Right renal pelvis (tissue), 4 donors: ENCODE results near the gene SCUBE2. TPM values are rescaled to one million over a fixed set of nuclear protein-coding genes. Genes with fewer than 3 reads are reported as not detected.
"Not testable (repeated sequence)": the region's sequence is repeated elsewhere in the genome, so short reads cannot be mapped to it uniquely, and the experiment has no call there.

Experiments used
- DNase-seq, 4 donors: peaks; one replicate each; pipeline ENCODE4 v3.0.0-alpha.2; 2013; ENCODE audit warnings: low read depth in 4 of 4, low spot score in 3 of 4, missing footprints in 1 of 4
- polyA plus RNA-seq, 4 donors: library from polyadenylated mRNA; unstranded; fragments of 120-200 nt; gene quantifications; one replicate each; pipeline ENCODE4 v1.2.1, GENCODE V29; 2013; ENCODE audit not compliant: insufficient read length in 4 of 4

The SCUBE2 gene
- polyA plus RNA-seq, 4 donors, result 6.9 to 7.7 (median 7.3) TPM

GRCh38 chr11:9014826-9015225 lies 76.6 kb downstream of the SCUBE2 start:
- DNase-seq, result no peak

DNA sequence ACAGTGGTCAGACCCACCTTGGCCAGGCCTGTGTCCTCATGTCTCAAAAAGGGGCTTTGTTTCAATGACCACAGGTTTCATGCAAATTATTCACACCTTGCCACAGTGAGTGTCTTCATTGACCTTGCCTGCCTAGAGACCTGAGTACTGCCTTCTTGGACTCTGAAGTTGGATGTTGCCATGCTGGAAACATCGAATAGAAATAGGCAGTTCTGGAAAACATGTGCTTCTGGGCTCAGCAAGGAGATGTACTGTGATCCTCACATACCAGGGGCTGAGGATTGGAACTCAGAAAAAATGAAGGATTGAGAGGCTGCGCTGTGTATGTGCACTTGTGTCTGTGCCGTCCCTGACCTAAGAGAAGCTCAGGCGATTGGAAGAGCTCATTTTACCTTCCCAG lies 78.0 kb downstream of the SCUBE2 start:
- no peak for DNase-seq

DNA sequence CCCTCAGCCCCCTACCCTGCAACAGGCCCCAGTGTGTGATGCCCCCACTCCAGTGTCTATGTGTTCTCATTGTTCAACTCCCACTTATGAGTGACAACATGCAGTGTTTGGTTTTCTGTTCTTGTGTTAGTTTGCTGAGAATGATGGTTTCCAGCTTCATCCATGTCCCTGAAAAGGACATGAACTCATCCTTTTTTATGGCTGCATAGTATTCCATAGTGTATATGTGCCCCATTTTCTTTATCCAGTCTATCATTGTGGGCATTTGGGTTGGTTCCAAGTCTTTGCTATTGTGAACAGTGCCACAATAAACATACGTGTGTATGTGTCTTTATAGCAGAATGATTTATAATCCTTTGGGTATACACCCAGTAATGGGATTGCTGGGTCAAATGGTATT lies 81.9 kb downstream of the SCUBE2 start:
- not testable (repeated sequence) for DNase-seq

- DNase-seq, result no peak
Measured at GRCh38 chr11:9008661-9009060, 82.7 kb downstream of the SCUBE2 start.

DNA sequence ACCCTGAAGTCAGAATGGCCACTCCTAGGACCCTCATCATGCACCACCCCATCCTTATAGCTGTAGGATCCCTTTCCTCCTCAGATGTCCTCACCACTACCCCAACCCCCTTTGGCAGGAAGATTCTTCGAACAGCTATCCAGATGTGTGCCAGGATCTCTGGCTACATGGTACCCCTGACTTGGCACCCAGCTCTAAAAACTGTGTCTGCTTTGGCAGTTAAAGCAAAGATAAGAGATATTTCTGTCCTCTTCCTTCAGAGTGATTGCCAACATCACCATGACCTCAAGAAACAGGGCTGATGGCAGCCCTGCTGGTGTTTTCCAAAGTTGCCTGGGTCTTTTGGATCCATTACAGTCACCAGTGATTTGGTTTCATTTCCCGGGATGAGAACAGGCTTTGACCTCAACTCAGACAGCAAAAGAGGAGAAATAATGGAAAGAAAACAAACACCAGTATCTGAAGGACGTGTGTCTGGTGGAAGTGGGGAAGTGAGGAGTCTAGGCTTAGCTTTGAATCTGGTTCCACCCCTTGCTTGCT lies 83.3 kb downstream of the SCUBE2 start:
- no peak for DNase-seq

GRCh38 chr11:9005087-9005486 lies 86.3 kb downstream of the SCUBE2 start:
- no peak for DNase-seq

DNA sequence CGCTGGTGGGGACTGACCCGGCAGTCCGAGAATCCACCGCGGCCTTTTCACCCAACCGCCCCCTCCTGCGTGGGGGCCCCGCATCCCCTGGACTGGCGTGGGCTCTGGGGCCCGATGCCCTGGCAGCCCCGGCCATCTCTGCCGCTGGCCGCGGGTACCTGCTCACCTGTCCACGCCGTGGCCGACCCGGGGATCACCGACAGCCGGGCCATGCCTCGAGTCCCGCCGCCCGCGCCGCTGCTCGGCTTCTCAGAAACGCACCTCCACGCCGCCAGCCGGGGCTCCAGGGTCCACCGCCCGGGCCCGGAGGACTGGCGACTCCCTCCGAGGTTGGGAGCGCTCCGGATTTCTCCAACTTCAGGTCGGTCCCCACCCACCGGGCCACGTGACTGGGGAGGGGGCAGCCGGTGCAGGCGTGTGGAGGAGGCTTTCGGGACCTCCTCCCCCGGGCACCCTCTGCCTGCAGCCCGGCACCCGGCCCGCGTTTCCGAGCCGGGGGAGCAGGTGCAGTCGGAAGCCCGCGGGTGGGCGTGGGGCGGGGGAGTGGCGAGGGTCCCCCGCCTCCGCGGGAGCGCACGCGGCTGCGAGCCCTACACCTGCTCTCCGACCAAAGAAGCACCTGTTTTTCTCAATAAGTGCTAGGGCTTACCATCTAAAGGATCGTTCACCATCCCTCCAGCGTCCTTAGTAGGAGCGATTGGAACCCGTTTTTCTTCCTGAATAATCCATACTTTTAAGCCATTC lies 87.0 kb downstream of the SCUBE2 start:
- no peak for DNase-seq

GRCh38 chr11:9003573-9004182 lies 87.7 kb downstream of the SCUBE2 start, which contains the start of gene NRIP3:
Gene NRIP3, minus strand, starts transcription at chr11:9004001. Its CDS starts 66 bp downstream, at chr11:9003935.
- peak in 3 of 4 donors; percentile 28 to 47 (median 35) for DNase-seq

DNA sequence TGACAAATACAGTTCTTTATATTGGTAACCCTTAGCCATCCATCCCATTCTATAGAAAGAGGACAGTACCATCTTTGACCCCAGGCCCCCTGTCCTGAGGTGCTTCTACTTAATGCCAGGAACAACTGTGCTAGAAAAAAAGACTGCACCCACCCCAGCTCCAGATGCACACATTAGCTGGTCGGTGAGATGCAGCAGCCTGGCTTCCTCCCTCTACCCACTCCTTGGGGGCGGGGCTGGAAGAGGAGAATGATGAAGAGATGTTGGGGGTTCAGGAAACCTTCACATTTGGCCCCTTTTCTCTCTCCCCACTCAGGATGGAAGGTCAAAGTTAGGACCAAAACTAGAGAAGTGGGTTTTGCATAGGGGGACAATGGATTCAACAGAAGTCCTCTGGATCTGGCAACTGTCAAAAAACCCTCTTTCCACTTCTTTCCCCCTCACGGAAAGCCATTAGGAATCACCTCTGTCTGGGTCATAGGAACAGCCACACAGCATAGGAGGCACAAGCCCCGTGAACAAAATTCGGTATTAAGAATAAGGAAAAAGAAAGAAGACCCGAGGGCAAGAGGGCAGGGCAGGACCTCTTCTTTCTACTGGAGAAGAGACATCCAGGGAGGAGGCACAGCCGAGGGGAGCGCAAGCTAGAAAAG lies 88.4 kb downstream of the SCUBE2 start:
- no peak for DNase-seq

DNA sequence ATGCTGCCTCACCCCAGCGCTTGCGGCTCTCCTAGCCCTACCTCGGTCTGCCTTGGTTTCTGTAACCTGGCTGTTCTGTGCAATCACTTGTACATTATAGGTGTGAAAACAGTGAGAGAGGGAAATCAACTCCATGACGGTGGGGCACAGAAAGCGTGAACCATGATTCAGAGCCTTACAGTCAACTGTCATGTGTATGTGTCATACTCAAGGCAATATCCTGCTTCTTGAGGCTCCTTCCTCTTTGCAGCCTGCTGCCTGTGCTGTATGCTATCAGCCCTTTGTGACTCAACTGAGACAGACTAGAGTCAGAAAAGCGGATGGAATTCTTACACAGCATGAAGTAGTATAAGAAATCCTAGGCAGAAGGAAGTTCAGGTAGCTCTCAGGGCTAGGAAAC lies 89.7 kb downstream of the SCUBE2 start:
- DNase-seq, result no peak

DNA sequence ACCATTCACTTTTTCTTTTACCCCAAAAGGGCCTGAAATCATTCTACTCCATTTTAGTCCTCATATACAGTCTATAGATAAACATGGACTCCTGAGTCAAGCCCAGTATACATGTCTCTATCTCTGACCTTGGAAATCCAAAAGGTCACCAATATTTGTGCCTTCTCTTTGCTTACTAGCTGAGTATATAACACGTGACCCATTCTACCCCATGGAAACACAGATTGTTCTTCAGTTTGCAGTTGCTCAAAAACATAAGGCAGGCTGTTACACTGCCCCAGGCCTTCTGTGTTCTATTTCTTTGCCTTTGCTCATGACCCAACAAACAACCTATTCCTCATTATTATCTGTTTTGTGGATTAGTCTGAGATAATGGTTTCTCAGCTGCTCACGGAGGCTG lies 93.4 kb downstream of the SCUBE2 start:
- DNase-seq, result no peak

DNA sequence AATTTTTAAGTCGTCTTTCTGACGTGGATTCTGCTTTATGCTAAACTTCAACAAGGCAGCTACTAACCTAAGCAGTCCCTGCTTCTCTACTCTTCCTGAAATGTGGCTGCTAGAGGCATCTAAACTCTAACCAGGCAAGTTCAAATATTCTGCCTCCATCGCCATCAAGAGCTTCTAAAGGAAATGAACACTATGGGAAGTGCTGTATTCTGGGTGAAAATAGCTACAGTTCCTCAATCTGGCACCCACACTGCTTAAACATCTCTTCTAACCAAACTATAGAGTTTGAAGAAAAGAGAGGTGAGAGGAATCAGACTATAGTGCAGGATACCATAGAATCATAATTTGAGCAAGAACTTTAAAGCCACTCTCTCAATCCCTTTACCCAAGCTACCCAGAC lies 93.9 kb downstream of the SCUBE2 start:
- no peak for DNase-seq

GRCh38 chr11:8989453-8989852 lies 101.9 kb downstream of the SCUBE2 start:
- DNase-seq, result no peak

DNA sequence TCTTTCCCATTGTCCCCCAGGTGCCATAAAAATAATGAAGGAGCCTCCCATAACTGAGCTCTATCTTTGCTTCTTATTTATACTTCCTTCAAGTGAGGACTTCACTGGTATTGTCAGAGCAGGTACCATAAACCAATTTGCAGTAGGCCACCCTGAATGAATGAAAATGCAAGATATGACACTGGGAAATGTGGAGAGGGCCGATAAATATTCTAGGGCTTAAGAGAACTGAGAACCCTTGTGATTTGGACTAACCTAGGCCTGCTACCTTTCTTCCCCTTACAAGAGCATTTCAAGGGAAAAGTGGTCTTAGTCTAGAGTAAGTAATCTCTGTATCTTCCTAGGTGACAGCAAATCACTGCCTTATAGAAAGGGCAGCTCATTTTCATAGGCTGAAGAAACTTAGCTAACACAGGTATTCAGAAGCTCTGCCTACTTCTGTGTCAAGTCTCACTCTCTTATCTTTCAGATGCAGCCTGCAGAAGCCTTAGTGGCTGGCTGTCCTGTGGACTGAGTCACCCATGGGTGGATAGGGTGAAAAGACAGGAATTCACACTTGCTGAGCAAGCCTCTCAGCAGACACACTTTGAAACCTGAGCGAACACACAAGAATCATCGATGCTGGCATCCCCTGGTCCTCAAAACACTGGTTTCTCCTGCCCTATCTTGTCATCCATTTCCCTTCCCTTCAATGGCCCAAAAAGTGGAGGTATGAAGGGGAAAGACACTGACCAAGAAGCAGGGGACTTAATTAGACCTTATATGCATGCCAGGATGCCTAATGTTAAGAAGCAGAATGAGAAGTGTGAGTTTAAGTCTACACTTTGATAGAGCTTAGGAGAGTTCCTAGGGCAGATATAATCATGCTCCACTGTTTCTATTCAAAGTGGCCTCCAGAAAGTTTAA lies 102.8 kb downstream of the SCUBE2 start:
- DNase-seq, result no peak

DNA sequence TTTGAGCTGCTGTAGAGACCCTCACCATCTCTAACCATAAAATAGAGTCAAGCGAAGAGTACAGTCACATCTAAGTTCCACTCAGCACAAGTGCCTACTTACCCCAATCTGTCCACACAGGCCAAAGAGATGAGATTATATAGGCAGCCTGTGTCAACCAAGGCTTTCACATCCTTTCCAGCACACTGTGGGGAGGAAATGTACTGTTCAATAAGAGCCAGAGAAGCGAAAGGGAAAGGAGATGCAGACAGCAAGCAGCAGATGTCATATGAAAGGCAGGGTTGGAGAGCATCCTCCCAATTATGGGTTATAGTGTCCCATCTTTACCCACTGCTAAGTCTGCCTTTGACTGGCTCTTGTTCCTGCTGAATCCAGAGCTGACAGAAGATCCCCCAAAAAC lies 104.0 kb downstream of the SCUBE2 start:
- no peak for DNase-seq

- DNase-seq, result not testable (repeated sequence)
Measured at GRCh38 chr11:8986772-8987171, 104.6 kb downstream of the SCUBE2 start.

DNA sequence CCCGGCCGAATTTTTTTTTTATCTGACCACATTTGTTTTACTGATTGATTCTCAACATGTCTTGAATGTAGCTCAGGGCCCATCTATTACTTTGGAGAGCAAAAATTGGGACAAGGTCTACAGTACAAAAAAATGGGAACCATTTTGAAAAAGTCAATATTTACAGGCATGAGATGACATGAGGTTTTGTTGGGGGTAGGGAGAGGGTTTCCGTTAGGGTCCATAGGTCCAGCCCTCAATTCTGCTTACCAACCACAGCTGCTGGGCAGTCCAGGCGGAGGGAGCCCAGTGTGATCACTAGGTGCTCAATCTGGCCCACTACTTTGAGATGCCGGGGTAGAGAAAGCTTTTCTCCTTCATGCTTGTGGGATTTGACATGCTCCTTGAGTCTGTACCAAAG lies 105.9 kb downstream of the SCUBE2 start:
- DNase-seq, result no peak

GRCh38 chr11:8983552-8983951 lies 107.8 kb downstream of the SCUBE2 start:
- DNase-seq, result no peak

DNA sequence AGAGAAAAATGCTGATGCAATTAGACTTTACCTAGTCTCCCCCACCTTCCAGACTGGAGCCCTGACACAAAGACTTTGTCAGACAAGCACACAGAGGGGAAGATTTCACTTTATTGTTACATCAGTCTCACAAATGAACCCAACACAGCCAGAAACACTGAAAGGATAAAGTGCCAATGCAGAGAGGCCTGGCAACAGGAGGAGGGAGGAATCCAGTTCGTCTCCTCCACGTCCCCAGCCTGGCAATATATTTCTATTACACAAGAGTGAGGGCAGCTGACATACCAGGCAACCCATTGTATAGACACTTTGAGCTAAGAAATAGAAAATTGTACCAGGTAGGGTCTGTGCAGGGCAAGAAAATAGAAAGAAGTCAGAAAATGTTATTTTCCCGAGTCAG lies 110.9 kb downstream of the SCUBE2 start:
- DNase-seq, result no peak

DNA sequence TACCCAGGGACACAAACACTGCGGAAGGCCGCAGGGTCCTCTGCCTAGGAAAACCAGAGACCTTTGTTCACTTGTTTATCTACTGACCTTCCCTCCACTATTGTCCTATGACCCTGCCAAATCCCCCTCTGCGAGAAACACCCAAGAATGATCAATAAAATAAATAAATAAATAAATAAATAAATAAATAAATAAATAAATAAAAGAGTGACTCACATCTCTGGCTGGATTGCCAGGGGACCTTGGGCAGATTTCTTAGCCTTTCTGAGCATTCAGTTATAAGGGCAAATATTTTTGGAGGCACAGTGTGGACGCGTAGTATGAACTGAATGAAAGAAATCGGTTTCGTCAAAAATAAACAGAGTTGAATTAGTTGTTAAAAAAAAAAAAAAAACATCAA lies 112.0 kb downstream of the SCUBE2 start:
- DNase-seq, result not testable (repeated sequence)

DNA sequence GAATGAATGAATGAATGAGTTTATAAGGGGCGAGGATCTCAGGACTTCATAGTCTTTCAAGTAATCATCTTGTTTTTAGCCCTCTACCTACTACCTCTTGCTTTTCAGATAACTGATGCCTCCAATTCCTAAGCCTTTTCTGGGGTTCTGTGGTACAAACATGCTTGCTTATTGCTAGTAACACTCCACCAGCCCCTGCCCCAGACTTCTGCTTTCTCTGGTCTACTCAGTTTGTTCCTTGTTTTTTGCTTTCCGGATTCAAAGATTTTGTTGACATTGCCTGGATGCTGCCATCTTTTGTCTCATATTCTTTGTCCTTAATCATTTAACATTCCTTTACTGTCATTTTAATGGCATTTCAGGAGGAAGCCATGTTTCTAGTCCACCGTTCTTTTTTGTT lies 118.3 kb downstream of the SCUBE2 start:
- no peak for DNase-seq
